Activated T-cell treated with anti-CD3 and anti-CD28 coated beads, Interleukin-2, amount 50 U/mL, for 4 hours (primary cell): Measurements from ENCODE around the gene ARL6IP4. TPM values are rescaled to one million over a fixed set of nuclear protein-coding genes. Genes with fewer than 3 reads are reported as not detected.

ENCODE experiments used
- ATAC-seq, 2 donors: fragments of 200-7000 bp; cut with Tn5 transposase; one replicate each; pipeline ENCODE4 v1.10.0; 2021
- DNase-seq: peaks from one replicate; pipeline ENCODE4 v3.0.0-alpha.2; 2020
- H3K27me3 Mint-ChIP-seq: one replicate; pipeline ENCODE4 v1.8.0; 2021; ENCODE audit warnings: low read depth, mixed read lengths
- H3K36me3 Mint-ChIP-seq: one replicate; pipeline ENCODE4 v1.8.0; 2022; ENCODE audit warnings: mixed read lengths; ENCODE audit not compliant: insufficient read depth
- H3K4me1 Mint-ChIP-seq: one replicate; pipeline ENCODE4 v1.8.0; 2021; ENCODE audit warnings: low read depth, mixed read lengths
- H3K4me3 Mint-ChIP-seq: one replicate; pipeline ENCODE4 v1.8.0; 2021; ENCODE audit warnings: mild to moderate bottlenecking, moderate library complexity, mixed read lengths
- H3K9me3 Mint-ChIP-seq: one replicate; pipeline ENCODE4 v1.8.0; 2021; ENCODE audit warnings: mixed read lengths
- total RNA-seq, 3 donors: library from RNA; stranded (reverse); gene quantifications; one replicate each; pipeline ENCODE4 v1.2.1, GENCODE V29; 2021

ARL6IP4 gene
- total RNA-seq, 3 donors from 2014 or later, result 118 to 141 (median 129) TPM

- DNase-seq, result no peak
- Mint-ChIP-seq H3K27me3 (no peaks in the 10 kb centered on the region), H3K36me3 (peaks cover 2% of the 10 kb centered on the region), H3K4me1 (no peaks in the 10 kb centered on the region), H3K9me3 (no peaks in the 10 kb centered on the region), H3K4me3 (no peak overlapping the region)
- no peak for ATAC-seq
Measured at GRCh38 chr12:122997343-122998250, 17.1 kb downstream of the ARL6IP4 start.

GRCh38 chr12:122998316-122998715 lies 17.8 kb downstream of the ARL6IP4 start:
- Mint-ChIP-seq H3K36me3 (peaks cover 2% of the 10 kb centered on the region), H3K4me1 (no peaks in the 10 kb centered on the region), H3K27me3 (no peaks in the 10 kb centered on the region), H3K9me3 (no peaks in the 10 kb centered on the region), H3K4me3 (no peak overlapping the region)
- no peak for DNase-seq
- ATAC-seq, result no peak

DNA sequence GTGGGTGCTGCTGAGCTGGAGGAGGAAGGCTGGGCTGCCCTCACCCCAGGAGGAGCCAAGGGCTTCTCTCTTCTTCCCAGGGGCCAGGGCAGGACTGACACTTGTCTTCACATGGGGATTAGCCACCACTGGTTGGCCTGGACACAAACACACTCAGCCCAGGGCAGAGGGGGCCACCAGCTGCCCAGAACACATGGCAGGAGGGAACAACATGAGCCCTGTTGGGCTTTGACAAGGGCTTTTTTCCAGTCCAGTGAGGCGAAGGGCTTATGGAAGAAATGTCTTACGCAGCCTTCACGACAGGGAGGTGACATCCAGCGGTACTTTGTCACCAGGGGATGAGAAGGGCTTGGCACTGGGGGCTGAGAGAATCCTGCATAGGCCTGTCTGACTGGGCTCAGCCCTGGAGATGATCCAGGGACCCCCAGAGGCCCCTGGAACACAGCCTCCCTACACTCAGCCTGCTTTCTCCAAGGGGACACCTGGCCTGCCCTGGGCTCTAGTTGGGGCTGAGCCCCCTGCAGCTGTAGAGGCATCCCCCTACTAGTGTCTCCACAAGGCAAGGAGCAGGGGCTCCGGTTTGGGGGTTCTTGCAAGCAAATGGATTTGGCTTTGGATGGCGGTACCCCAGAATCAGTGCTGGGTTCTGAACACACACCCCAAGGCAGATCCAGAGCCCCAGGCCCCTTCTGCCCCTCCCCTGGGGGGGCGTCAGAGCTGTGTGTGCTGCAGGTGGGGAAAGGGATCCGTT lies 18.9 kb downstream of the ARL6IP4 start:
- Mint-ChIP-seq H3K4me3 (no peak overlapping the region), H3K9me3 (no peaks in the 10 kb centered on the region), H3K27me3 (no peaks in the 10 kb centered on the region), H3K36me3 (peaks cover 2% of the 10 kb centered on the region), H3K4me1 (no peaks in the 10 kb centered on the region)
- no peak for ATAC-seq
- DNase-seq, result no peak

- no peak overlapping the region for H3K4me3 Mint-ChIP-seq
- H3K9me3 Mint-ChIP-seq, result no peaks in the 10 kb centered on the region
- ATAC-seq, result no peak
- peaks cover 2% of the 10 kb centered on the region for H3K36me3 Mint-ChIP-seq
- H3K27me3 Mint-ChIP-seq, result no peaks in the 10 kb centered on the region
- no peaks in the 10 kb centered on the region for H3K4me1 Mint-ChIP-seq
- no peak for DNase-seq
Measured at GRCh38 chr12:122999986-123000420, 19.5 kb downstream of the ARL6IP4 start.

- no peaks in the 10 kb centered on the region for H3K4me1 Mint-ChIP-seq
- no peaks in the 10 kb centered on the region for H3K9me3 Mint-ChIP-seq
- no peak overlapping the region for H3K4me3 Mint-ChIP-seq
- DNase-seq (no peak), ATAC-seq (no peak)
- peaks cover 2% of the 10 kb centered on the region for H3K36me3 Mint-ChIP-seq
- H3K27me3 Mint-ChIP-seq, result no peaks in the 10 kb centered on the region
Measured at GRCh38 chr12:123000578-123000977, 20.1 kb downstream of the ARL6IP4 start.

GRCh38 chr12:123001464-123001863 lies 21.0 kb downstream of the ARL6IP4 start:
- peaks cover 2% of the 10 kb centered on the region for H3K36me3 Mint-ChIP-seq
- DNase-seq, result no peak
- H3K27me3 Mint-ChIP-seq, result no peaks in the 10 kb centered on the region
- H3K4me3 Mint-ChIP-seq, result no peak overlapping the region
- no peak for ATAC-seq
- no peaks in the 10 kb centered on the region for H3K9me3 Mint-ChIP-seq
- H3K4me1 Mint-ChIP-seq, result no peaks in the 10 kb centered on the region

DNA sequence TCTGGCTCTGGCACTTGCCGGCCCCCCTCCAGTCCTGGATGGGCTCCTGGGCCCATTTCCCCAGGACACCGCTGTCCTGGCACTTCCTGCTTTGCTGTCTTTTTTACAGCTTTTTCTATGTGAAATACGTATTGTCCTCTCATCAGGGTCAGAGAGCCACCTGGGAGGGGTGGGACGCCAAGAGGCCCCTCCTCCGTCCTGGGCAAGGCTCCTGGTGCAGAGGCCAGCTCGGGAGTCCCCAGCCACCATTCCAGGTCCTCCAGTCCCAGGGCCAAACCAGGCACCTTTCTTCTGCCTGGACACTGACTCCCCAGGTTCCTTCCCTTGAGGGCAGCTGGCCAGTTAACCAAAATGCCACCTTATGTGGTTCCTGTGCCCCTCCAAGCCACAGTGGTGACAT lies 22.8 kb downstream of the ARL6IP4 start:
- Mint-ChIP-seq H3K27me3 (no peaks in the 10 kb centered on the region), H3K9me3 (no peaks in the 10 kb centered on the region), H3K4me1 (no peaks in the 10 kb centered on the region), H3K36me3 (peaks cover 2% of the 10 kb centered on the region), H3K4me3 (no peak overlapping the region)
- DNase-seq (no peak), ATAC-seq (no peak)

- no peaks in the 10 kb centered on the region for H3K27me3 Mint-ChIP-seq
- peaks cover 2% of the 10 kb centered on the region for H3K36me3 Mint-ChIP-seq
- H3K4me3 Mint-ChIP-seq, result no peak overlapping the region
- H3K9me3 Mint-ChIP-seq, result no peaks in the 10 kb centered on the region
- ATAC-seq (no peak), DNase-seq (no peak)
- no peaks in the 10 kb centered on the region for H3K4me1 Mint-ChIP-seq
Measured at GRCh38 chr12:123004287-123004686, 23.8 kb downstream of the ARL6IP4 start.

- no peaks in the 10 kb centered on the region for H3K27me3 Mint-ChIP-seq
- DNase-seq (no peak), ATAC-seq (no peak)
- no peaks in the 10 kb centered on the region for H3K9me3 Mint-ChIP-seq
- H3K36me3 Mint-ChIP-seq, result peaks cover 7% of the 10 kb centered on the region
- H3K4me3 Mint-ChIP-seq, result no peak overlapping the region
- no peaks in the 10 kb centered on the region for H3K4me1 Mint-ChIP-seq
Measured at GRCh38 chr12:123005081-123005626, 24.7 kb downstream of the ARL6IP4 start.

GRCh38 chr12:123006977-123007376 lies 26.5 kb downstream of the ARL6IP4 start:
- Mint-ChIP-seq H3K4me3 (no peak overlapping the region), H3K27me3 (no peaks in the 10 kb centered on the region), H3K4me1 (no peaks in the 10 kb centered on the region), H3K36me3 (peaks cover 5% of the 10 kb centered on the region), H3K9me3 (no peaks in the 10 kb centered on the region)
- no peak for DNase-seq
- no peak for ATAC-seq

DNA sequence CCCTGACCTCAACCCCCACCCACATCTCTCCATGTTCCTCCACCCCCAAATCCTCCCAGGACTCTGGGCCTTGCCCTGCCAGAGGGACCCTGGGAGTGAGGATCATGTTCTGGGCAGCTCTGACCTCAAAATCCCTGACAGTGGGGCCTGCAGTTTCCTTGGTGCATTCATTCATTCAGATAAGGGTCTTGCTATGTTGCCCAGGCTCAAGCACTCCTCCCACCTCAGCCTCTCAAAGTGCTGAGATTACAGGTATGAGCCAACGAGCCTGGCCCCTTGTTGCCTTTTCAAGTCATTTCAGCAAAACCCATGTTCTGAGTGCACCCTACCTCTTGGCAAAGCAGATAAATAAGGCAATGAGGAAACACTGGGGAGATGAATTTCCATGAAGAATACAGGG lies 29.6 kb downstream of the ARL6IP4 start:
- no peak for ATAC-seq
- no peaks in the 10 kb centered on the region for H3K27me3 Mint-ChIP-seq
- no peaks in the 10 kb centered on the region for H3K4me1 Mint-ChIP-seq
- peaks cover 7% of the 10 kb centered on the region for H3K36me3 Mint-ChIP-seq
- no peaks in the 10 kb centered on the region for H3K9me3 Mint-ChIP-seq
- no peak overlapping the region for H3K4me3 Mint-ChIP-seq
- no peak for DNase-seq

GRCh38 chr12:123010681-123011080 lies 30.2 kb downstream of the ARL6IP4 start:
- H3K9me3 Mint-ChIP-seq, result no peaks in the 10 kb centered on the region
- H3K27me3 Mint-ChIP-seq, result no peaks in the 10 kb centered on the region
- peaks cover 9% of the 10 kb centered on the region for H3K36me3 Mint-ChIP-seq
- H3K4me1 Mint-ChIP-seq, result no peaks in the 10 kb centered on the region
- ATAC-seq (no peak), DNase-seq (no peak)
- H3K4me3 Mint-ChIP-seq, result no peak overlapping the region

GRCh38 chr12:123011701-123012100 lies 31.2 kb downstream of the ARL6IP4 start:
- no peaks in the 10 kb centered on the region for H3K9me3 Mint-ChIP-seq
- H3K4me1 Mint-ChIP-seq, result no peaks in the 10 kb centered on the region
- H3K27me3 Mint-ChIP-seq, result no peaks in the 10 kb centered on the region
- H3K36me3 Mint-ChIP-seq, result peaks cover 10% of the 10 kb centered on the region
- no peak overlapping the region for H3K4me3 Mint-ChIP-seq
- DNase-seq, result no peak
- no peak for ATAC-seq

DNA sequence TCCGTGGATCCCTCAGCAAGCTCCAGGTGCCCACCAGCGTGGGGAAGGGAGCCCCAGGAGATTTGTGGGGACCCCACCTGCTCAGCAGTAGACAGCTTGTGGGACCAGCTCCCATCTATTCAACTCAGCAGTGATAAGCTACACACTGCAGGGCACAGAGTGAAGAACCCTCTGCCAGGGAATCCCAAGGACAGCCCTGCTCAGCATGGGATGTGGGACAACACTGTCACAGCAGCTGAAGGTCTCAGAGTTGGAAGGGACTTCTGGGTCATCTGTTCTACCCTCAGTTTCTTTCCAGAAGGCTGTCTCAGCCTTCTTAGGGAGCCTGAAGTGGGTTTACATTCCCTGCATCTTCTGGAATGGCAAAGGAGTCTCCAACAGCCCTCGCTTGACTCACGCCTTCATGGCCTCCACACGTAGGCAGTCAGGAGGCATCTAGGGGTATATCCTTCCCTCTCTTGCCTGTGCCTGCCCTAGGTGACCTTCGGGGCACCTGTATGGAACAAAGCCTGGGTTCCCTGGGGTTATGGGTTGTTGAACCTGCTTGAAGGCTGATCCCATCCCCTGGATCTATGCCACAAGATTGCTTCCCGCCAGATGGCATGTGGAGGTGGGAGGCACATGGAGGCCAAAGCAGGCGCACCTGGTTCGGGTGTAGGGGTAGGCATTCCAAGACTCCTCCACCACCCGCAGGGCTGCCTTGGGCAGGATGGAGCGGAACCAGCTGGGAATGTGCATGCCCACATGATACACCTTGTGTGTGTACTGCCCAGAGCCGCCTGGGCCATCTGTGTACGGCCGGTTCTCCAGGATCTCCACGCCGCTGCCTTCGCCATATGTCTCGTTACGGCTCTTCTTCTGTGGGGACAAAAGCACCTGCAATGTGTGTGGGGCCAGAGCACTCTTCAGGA lies 33.0 kb downstream of the ARL6IP4 start:
- Mint-ChIP-seq H3K4me1 (no peaks in the 10 kb centered on the region), H3K27me3 (no peaks in the 10 kb centered on the region)
- DNase-seq, result no peak

More for the DNA sequence above, 33.0 kb downstream of the ARL6IP4 start:
- peaks cover 10% of the 10 kb centered on the region for H3K36me3 Mint-ChIP-seq
- H3K4me3 Mint-ChIP-seq, result no peak overlapping the region
- ATAC-seq, result no peak
- H3K9me3 Mint-ChIP-seq, result no peaks in the 10 kb centered on the region
